Neutrophil (primary cell): Measurements from ENCODE around the gene ULK1.

Experiments
- H3K27ac ChIP-seq: fragments of 200-600 bp; sonication (generic); 2 replicates; pipeline ENCODE4 v1.5.1; 2016; ENCODE audit warnings: mild to moderate bottlenecking, moderate library complexity
- H3K27me3 ChIP-seq: fragments of 200-600 bp; sonication (generic); 2 replicates; pipeline ENCODE4 v1.6.0; 2016; ENCODE audit warnings: mild to moderate bottlenecking
- H3K36me3 ChIP-seq: fragments of 200-600 bp; sonication (generic); 2 replicates; pipeline ENCODE4 v1.5.1; 2017
- H3K4me1 ChIP-seq, 2 experiments: fragments of 200-600 bp in 1 of 2; sonication (generic) in 1 of 2; 1 replicate in 1 of 2; 2 replicates in 1 of 2; pipeline versions ENCODE4 v1.5.1 to v1.6.1; 2013 to 2016; ENCODE audit warnings: low read depth in 1 of 2, low read length in 1 of 2, mild to moderate bottlenecking in 1 of 2, moderate library complexity in 1 of 2; ENCODE audit not compliant: control insufficient read depth in 1 of 2, insufficient read depth in 1 of 2
- H3K4me3 ChIP-seq, 2 experiments: fragments of 200-600 bp in 1 of 2; sonication (generic) in 1 of 2; 1 replicate in 1 of 2; 2 replicates in 1 of 2; pipeline ENCODE4 v1.5.1; 2013 to 2016; ENCODE audit warnings: low read depth in 1 of 2, low read length in 1 of 2, mild to moderate bottlenecking in 1 of 2, moderate library complexity in 1 of 2
- H3K9me3 ChIP-seq: fragments of 200-600 bp; sonication (generic); 2 replicates; pipeline ENCODE4 v1.5.1; 2016
- TF ChIP-seq, protein P1 (sequence below): fragments of 200-600 bp; sonication (generic); IDR thresholded peaks from 2 replicates; pipeline ENCODE4 v1.5.1; 2016; ENCODE audit warnings: antibody characterized with exemption

ULK1 gene

DNA sequence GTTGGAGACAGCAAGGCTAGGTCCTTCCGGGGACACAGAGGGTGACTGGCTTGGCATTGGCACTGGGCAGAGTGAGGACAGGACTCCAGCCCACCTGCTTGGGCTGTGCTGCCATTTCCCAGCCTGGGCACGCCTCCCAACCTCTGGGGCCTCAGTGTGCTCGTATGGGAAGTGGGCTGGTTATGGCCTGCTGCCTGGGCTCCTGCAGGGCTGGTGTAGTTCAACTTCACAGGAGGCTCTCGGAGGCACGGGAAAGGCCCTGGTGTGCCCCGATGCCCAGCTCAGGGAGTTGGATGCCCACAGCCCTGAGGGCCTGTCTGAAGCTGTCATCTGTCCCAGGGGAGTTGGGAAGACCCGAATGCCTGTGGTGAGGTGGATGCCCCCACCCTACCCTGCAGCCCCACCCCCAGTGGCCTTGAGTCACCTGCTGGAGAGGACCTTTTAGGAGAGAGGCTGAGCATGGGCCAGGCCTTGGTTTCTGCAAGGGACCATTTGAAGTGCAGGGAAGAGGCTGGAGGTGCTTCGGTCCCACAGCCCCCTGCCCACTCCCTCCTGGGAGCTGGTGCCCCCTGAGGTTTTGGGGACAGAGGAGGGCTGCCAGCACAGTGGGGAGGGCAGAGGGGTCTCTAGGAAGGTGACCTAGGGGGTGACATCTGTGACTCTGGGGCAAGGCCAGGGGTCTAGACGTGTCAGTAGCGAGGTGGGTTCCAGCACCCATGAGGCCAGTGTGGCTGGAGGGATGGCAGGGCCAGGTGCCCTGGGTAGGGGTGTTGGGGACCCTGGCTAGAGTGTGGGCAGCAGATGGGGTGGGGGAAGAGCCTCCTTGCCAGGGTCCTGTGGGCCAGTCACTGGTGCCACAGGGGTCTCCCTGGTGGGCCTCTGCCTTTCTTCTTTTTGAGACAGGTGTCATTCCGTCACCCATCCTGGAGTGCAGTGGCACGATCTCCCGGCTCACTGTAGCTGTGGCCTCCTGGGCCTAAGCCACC lies 9.1 kb downstream of the ULK1 start:
- no peaks in the 10 kb centered on the region for H3K27me3 ChIP-seq
- TF ChIP-seq, protein P1, sequence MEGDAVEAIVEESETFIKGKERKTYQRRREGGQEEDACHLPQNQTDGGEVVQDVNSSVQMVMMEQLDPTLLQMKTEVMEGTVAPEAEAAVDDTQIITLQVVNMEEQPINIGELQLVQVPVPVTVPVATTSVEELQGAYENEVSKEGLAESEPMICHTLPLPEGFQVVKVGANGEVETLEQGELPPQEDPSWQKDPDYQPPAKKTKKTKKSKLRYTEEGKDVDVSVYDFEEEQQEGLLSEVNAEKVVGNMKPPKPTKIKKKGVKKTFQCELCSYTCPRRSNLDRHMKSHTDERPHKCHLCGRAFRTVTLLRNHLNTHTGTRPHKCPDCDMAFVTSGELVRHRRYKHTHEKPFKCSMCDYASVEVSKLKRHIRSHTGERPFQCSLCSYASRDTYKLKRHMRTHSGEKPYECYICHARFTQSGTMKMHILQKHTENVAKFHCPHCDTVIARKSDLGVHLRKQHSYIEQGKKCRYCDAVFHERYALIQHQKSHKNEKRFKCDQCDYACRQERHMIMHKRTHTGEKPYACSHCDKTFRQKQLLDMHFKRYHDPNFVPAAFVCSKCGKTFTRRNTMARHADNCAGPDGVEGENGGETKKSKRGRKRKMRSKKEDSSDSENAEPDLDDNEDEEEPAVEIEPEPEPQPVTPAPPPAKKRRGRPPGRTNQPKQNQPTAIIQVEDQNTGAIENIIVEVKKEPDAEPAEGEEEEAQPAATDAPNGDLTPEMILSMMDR, result no peak
- H3K4me3 ChIP-seq, result no peak overlapping the region
- peaks cover 3% of the 10 kb centered on the region in 2 experiments for H3K4me1 ChIP-seq
- no peaks in the 10 kb centered on the region for H3K9me3 ChIP-seq
- H3K36me3 ChIP-seq, result peaks cover 90% of the 10 kb centered on the region
- H3K27ac ChIP-seq, result no peak overlapping the region

DNA sequence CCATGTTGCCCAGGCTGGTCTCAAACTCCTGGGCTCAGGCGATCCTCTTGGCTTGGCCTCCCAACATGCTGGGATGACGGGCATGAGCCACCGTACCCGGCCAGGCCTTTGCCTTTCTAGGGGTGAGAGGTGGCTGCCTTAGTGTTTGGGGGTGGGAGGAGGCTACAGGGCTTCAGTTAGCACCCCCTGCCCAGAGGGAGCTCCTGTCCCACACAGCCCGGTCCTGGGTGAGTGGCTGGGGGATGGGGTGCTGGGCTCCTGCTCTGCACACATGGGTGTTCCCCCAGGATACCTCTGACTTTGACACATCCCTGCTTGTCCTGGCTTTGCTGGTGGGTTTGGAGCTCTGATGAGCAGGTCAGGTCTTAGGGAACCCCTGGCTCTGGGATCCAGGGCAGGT lies 9.9 kb downstream of the ULK1 start:
- Histone ChIP-seq H3K9me3 (no peaks in the 10 kb centered on the region), H3K4me3 (no peak overlapping the region), H3K4me1 (peaks cover 3% of the 10 kb centered on the region in 2 experiments), H3K27ac (no peak overlapping the region), H3K36me3 (peaks cover 90% of the 10 kb centered on the region), H3K27me3 (no peaks in the 10 kb centered on the region)
- TF ChIP-seq, protein P1, result no peak

DNA sequence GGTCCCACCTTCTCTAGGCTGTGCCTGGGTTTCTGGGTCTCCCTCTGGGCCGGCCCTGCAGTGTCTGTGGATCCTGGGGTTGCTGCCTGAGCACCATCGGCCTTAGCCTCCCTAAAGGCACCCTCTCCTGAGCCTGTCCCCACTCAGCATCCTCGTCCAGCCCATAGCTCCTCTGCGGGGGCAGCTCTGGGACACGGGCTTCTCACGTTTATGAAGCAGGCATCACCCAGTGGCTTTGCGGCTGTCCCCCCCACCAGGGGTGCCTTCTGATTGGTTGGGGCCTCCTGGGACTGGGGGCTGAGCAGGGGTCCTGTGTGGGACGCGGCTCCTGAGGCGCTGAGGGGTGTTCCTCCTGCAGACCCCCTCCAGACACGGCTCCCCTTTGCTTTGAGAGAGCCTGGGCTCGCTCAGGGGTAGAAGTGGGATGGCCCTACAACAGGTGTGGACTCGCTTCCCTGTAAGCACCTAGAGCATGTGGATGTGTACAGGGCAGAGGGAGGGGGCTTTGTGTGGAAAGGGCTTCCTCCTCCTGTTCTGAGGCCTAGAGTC lies 10.7 kb downstream of the ULK1 start:
- Histone ChIP-seq H3K4me1 (no peaks in the 10 kb centered on the region), H3K36me3 (peaks cover 94% of the 10 kb centered on the region), H3K9me3 (no peaks in the 10 kb centered on the region), H3K27me3 (no peaks in the 10 kb centered on the region), H3K27ac (no peak overlapping the region), H3K4me3 (no peak overlapping the region)
- TF ChIP-seq, protein P1, result no peak

DNA sequence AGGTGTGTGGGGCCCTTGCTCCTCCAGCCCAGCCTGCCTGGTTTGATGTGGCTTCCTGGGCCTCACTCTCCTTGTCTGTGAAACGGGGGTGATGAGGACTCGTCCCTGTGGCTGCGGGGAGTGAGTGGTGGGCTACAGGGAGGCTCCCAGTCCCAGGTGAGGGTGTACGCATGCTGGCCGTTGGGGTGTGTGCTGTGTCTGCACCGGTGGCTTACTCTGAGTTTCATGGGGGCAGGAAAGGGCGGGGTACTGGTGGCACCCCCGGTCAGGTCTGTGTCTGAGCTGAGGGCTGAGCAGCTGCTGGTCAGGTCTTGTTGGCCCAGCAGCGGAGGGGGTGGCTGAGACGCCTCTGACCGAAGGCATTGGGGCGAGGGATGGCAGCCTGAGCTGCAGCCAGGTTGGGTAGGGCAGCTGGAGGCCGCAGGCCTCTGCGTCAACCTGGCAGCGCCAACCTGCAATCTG lies 11.2 kb downstream of the ULK1 start:
- Histone ChIP-seq H3K4me3 (no peak overlapping the region), H3K4me1 (no peaks in the 10 kb centered on the region), H3K27me3 (no peaks in the 10 kb centered on the region), H3K9me3 (no peaks in the 10 kb centered on the region), H3K36me3 (peaks cover 94% of the 10 kb centered on the region), H3K27ac (no peak overlapping the region)
- TF ChIP-seq, protein P1, result no peak

DNA sequence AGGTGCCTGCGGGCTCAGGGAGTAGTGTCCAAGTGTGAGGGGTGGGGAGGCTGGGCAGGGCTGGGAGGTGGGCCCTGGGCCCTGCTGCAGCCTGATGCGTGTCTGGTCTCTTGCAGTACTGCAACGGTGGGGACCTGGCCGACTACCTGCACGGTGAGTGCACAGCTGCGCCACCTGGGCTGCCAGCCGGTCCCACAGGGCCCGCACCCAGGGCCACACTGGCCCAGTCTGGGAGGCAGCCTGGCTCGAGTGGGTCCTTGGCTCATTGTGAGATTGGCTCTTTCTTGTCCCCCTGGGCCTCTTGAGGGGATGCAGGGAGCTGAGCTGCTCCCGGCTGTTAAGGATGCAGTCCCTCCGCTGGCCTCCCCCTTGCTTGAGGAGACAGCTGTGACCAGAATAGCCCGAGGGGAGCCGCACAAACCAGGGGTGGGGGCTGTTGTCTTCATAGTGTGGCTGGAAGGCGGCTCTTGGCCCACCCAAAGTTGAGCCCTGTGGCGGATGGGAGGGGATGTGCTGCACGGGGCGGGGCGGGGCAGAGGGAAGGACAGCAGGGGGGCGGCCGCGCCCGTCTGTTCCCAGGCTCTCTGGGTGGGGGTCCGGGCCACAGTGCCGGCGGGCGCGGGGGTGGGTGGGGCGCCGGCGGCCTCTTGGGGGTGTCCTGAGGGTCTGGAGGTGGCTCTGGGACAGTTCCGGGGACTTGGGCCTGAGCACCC lies 13.1 kb downstream of the ULK1 start:
- H3K36me3 ChIP-seq, result peaks cover 98% of the 10 kb centered on the region
- no peak overlapping the region for H3K27ac ChIP-seq
- H3K4me3 ChIP-seq, result no peak overlapping the region
- TF ChIP-seq, protein P1, result no peak
- H3K4me1 ChIP-seq, result no peaks in the 10 kb centered on the region
- no peaks in the 10 kb centered on the region for H3K9me3 ChIP-seq
- no peaks in the 10 kb centered on the region for H3K27me3 ChIP-seq
